Heart left ventricle (tissue), 16 donors: ENCODE results near the gene BCAR3. TPM values are rescaled to one million over a fixed set of nuclear protein-coding genes. Genes with fewer than 3 reads are reported as not detected.

Experiments
- ATAC-seq, 4 donors: fragments of 200-7000 bp; cut with Tn5 transposase; one replicate each; pipeline ENCODE4 v1.9.1; 2020 to 2022; ENCODE audit warnings: moderate library complexity in 4 of 4, mild to moderate bottlenecking in 3 of 4, moderate number of reproducible peaks in 1 of 4
- DNase-seq, 5 donors: peaks; one replicate each; pipeline ENCODE4 v3.0.0-alpha.2; 2020
- H3K27ac ChIP-seq, 12 donors: fragments of 200-600 bp; sonication (generic) in 4 of 12; one replicate each; pipeline versions ENCODE4 v1.5.0 to v1.8.0; 2016 to 2022; ENCODE audit warnings: mild to moderate bottlenecking in 2 of 12
- H3K27me3 ChIP-seq, 9 donors: fragments of 200-600 bp; sonication (generic) in 2 of 9; one replicate each; pipeline versions ENCODE4 v1.5.1 to v1.8.0; 2016 to 2022; ENCODE audit warnings: mild to moderate bottlenecking in 3 of 9
- H3K36me3 ChIP-seq, 9 donors: fragments of 200-600 bp; sonication (generic) in 2 of 9; one replicate each; pipeline versions ENCODE4 v1.5.0 to v1.8.0; 2018 to 2022; ENCODE audit warnings: mild to moderate bottlenecking in 2 of 9
- H3K4me1 ChIP-seq, 12 donors: fragments of 200-600 bp; sonication (generic) in 4 of 12; one replicate each; pipeline versions ENCODE4 v1.5.0 to v1.8.0; 2016 to 2022; ENCODE audit warnings: mild to moderate bottlenecking in 3 of 12
- H3K4me3 ChIP-seq, 12 donors: fragments of 200-600 bp; sonication (generic) in 4 of 12; one replicate each; pipeline versions ENCODE4 v1.5.0 to v1.8.0; 2017 to 2022; ENCODE audit warnings: mild to moderate bottlenecking in 9 of 12, moderate library complexity in 4 of 12
- H3K9me3 ChIP-seq, 12 donors: fragments of 200-600 bp; sonication (generic) in 4 of 12; one replicate each; pipeline versions ENCODE4 v1.5.0 to v1.8.0; 2016 to 2022; ENCODE audit warnings: mild to moderate bottlenecking in 1 of 12
- POLR2A ChIP-seq, 2 donors: fragments of 450-650 bp; IDR thresholded peaks; one replicate each; pipeline ENCODE4 v1.6.1; 2017; ENCODE audit warnings: antibody characterized with exemption in 2 of 2, mild to moderate bottlenecking in 2 of 2, moderate library complexity in 2 of 2
- WGBS, 4 donors: extraction: QIAGEN DNeasy Blood & Tissue Kit in 2 of 4; methylation state at CpG; one replicate each; pipeline versions ENCODE4 v1.1.5 to v1.1.7; 2013 to 2018; 5-methylcytosine and 5-hydroxymethylcytosine counted together
- intact Hi-C, 10 donors: fragments of 100-400 bp; cut with DNase I; formaldehyde crosslinking; loops; one replicate each; pipeline versions ENCODE4 v1.11.1 to v1.14.2; 2022
- polyA plus RNA-seq, 2 donors: library from polyadenylated mRNA; stranded (reverse); fragments of 200-250 nt; gene quantifications; one replicate each; pipeline ENCODE4 v1.2.3, GENCODE V29; 2013
- total RNA-seq, 9 donors: library from RNA; depleted of rRNA in 2 of 9; stranded (reverse); fragments of >200 nt in 2 of 9; fragmentation: NEBNext Ultra II Directional in 3 of 9; extraction: Animal tissue kit (Norgen Biotek cat#: 25700) in 3 of 9; gene quantifications; one replicate each; pipeline versions ENCODE4 v1.1.0 to v1.2.4, GENCODE V29; 2016 to 2023
- TF ChIP-seq, protein P1 (sequence below), 12 donors: fragments of 200-600 bp; sonication (generic) in 4 of 12; IDR thresholded peaks; one replicate each; pipeline versions ENCODE4 v1.5.0 to v1.8.0; 2018 to 2022; ENCODE audit warnings: antibody characterized with exemption in 12 of 12, mild to moderate bottlenecking in 5 of 12
- donor health status: ischemic (EF 13 %, LVEDD 7.1; RV severe dilation, severe dysfunction).
- donor health status: healthy with polysubstance abuse.
- donor health status: DM: no; HTN: yes; CAD: no.
- donor health status: DM: no; HTN: no; CAD: no.
- donor health status: ischemic (EF 25% LVEDD 6.9; RV normal size, moderate dysfunction).
- donor health status: ischemic (EF 25% LVEDD 5.7; RV mildly dilated, moderate dysfunction).
- donor health status: healthy.
- donor health status: DM: yes; HTN: yes; CAD: no.
- donor health status: ischemic (EF 35%, LVEDD 5.7; RV mildly dilated, moderate dysfunction).
- donor health status: nonischemic (EF 11% LVEDD 7.7; RV severe dilation, severe dysfunction).
- donor health status: DM: yes; HTN: yes; CAD: no.
- donor health status: PGD.
- donor health status: ischemic (EF 29% LVEDD 5.4; RV normal size, mild dysfunction).
- donor health status: nonischemic (EF 23%, LVEDD 6.1; RV moderate dilation, normal function).

BCAR3 gene
- total and polyA plus RNA-seq, 11 donors = 6.4 to 25.0 (median 12.9) TPM

DNA sequence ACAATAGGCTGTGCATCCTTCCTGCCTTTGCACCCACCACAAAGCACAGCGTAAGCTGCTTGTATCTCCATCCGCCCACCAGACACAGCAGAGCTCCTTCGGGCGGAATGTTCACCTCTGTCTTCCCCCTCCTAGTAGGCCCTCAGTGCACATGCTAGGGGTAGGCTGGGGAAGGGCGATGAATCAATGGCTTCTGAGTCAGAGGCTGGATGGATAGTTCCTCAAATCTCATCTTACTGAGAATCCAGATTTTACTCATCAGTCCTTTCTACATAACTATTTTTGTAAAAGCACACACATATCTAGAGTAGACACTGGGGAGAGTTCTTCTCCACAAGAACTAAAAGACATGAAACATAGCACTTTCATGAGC is 73.8 kb downstream of the BCAR3 start:
- H3K4me1 ChIP-seq = peaks cover 3 to 95% (median 57%) of the 10 kb centered on the region in 12 donors
- H3K27ac ChIP-seq = peak overlapping the region; percentile 39 to 79 (median 67)
- 65 to 73% (median 71%) methylated on average over 5 of the region's 5 CpGs for WGBS, 4 donors
- no peaks in the 10 kb centered on the region for H3K9me3 ChIP-seq
- intact Hi-C loops = no loop called here
- ATAC-seq (peak; percentile 4 to 50 (median 17)), DNase-seq (no peak)
- no peaks in the 10 kb centered on the region for H3K27me3 ChIP-seq
- TF ChIP-seq, protein P1, sequence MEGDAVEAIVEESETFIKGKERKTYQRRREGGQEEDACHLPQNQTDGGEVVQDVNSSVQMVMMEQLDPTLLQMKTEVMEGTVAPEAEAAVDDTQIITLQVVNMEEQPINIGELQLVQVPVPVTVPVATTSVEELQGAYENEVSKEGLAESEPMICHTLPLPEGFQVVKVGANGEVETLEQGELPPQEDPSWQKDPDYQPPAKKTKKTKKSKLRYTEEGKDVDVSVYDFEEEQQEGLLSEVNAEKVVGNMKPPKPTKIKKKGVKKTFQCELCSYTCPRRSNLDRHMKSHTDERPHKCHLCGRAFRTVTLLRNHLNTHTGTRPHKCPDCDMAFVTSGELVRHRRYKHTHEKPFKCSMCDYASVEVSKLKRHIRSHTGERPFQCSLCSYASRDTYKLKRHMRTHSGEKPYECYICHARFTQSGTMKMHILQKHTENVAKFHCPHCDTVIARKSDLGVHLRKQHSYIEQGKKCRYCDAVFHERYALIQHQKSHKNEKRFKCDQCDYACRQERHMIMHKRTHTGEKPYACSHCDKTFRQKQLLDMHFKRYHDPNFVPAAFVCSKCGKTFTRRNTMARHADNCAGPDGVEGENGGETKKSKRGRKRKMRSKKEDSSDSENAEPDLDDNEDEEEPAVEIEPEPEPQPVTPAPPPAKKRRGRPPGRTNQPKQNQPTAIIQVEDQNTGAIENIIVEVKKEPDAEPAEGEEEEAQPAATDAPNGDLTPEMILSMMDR (IDR thresholded peaks at IDR 0.05) = no peak
- no peak for TF ChIP-seq POLR2A (IDR thresholded peaks at IDR 0.05)
- H3K36me3 ChIP-seq = no peaks in the 10 kb centered on the region
- no peak overlapping the region for H3K4me3 ChIP-seq

DNA sequence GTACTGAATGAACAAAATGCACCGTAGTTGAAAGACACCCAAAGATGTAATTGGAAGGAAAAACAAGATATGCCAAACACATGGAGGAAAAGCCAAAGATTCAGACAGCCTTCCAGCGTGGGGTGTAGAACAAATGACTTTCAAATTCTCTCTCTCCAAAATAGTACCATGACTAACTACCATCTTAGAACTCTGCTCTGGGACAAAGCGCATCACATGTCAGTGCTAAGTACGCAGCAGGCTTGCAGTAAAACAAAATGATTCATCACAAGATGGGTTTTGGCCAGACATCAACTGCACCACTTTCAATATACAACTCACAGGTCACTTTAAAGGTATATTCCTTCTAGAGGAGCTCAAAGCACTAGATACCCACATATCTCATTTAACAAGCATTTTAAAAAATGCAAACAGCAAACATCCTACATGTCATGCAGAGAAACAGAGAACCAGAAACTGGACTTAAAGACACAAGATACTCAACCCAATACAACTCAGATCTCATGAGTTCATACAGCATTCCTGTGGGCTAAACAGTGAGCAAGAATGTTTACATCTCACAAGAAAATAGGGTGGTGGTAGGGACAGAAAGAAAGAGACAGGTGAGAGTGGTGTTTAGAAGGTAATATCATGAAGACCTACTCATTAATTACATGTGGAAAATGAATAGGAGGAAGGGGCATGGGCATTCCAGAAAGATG is 75.7 kb downstream of the BCAR3 start:
- peaks cover 3 to 90% (median 61%) of the 10 kb centered on the region in 12 donors for H3K4me1 ChIP-seq
- no peaks in the 10 kb centered on the region for H3K27me3 ChIP-seq
- peak overlapping the region in 9 of 12 donors; percentile 11 to 79 (median 53) for H3K27ac ChIP-seq
- peak; percentile 11 to 75 (median 66) for ATAC-seq
- no peaks in the 10 kb centered on the region for H3K9me3 ChIP-seq
- intact Hi-C loops = no loop called here
- H3K4me3 ChIP-seq = no peak overlapping the region
- DNase-seq = no peak
- no peak for TF ChIP-seq POLR2A (IDR thresholded peaks at IDR 0.05)
- TF ChIP-seq, protein P1 (IDR thresholded peaks at IDR 0.05) = no peak
- WGBS, 4 donors = 59 to 80% (median 72%) methylated on average over 4 of the region's 4 CpGs
- H3K36me3 ChIP-seq = no peaks in the 10 kb centered on the region

DNA sequence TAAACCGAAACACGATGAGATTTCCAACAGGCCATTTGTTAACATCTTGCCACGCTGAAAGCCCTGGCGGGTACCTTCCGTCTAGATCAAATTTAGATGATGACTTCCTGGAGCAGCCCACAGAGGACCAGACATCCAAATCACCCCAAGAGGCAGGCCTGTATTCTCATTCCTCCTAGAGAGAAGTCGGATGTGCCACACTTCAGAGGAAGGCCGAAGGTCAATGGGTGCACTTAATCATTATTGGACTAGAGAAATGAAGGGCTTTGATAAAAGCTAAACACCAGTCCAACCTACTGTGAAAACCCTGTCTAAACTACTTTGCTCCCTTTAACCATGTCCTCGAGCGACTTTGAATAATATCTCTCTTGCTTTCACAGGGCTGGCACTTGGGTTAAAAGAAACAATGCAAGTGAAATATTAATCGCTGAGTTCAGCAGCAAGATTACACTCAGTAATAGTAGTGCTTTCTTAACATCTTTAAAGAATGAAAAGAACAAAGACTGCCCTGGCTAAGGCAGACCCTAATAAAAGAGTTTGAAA is 76.5 kb downstream of the BCAR3 start:
- Histone ChIP-seq H3K4me1 (peaks cover 3 to 90% (median 64%) of the 10 kb centered on the region in 12 donors), H3K9me3 (no peaks in the 10 kb centered on the region), H3K36me3 (no peaks in the 10 kb centered on the region), H3K27ac (peak overlapping the region in 6 of 12 donors; percentile 5 to 70 (median 36)), H3K27me3 (no peaks in the 10 kb centered on the region), H3K4me3 (no peak overlapping the region)
- TF ChIP-seq POLR2A (IDR thresholded peaks at IDR 0.05) = no peak
- TF ChIP-seq, protein P1 (IDR thresholded peaks at IDR 0.05) = no peak
- DNase-seq (no peak), ATAC-seq (no peak)
- 91 to 95% (median 92%) methylated on average over 10 of the region's 10 CpGs for WGBS, 4 donors
- intact Hi-C loops = no loop called here

DNA sequence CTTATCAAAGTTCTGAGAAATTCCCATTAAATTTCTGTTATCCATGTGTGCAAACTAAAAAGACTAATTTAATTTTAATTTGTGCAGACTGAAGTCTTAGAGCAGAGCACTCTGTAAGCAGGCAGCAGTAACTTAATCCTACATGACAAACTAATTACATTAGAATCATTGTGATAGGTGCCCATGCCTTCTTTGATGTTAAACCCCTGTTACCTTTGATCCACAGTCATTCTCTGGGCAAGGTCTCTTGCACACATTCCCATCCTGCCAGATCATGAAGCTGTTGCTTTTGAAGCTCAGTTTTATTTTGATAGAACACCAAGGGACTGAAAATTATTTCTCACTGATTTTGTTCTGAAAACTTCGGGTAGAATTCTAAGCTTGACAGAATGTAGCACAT is 77.2 kb downstream of the BCAR3 start:
- TF ChIP-seq, protein P1 (IDR thresholded peaks at IDR 0.05) = no peak
- TF ChIP-seq POLR2A (IDR thresholded peaks at IDR 0.05) = no peak
- Histone ChIP-seq H3K4me3 (no peak overlapping the region), H3K4me1 (peaks cover 3 to 90% (median 61%) of the 10 kb centered on the region in 12 donors), H3K9me3 (no peaks in the 10 kb centered on the region), H3K36me3 (no peaks in the 10 kb centered on the region), H3K27ac (peak overlapping the region in 1 of 12 donors; percentile 5), H3K27me3 (no peaks in the 10 kb centered on the region)
- no peak for DNase-seq
- WGBS, 4 donors = 56 to 81% (median 77%) methylated on average over 1 of the region's 1 CpG
- intact Hi-C loops = no loop called here
- ATAC-seq = no peak
